ENCODE data around the gene NOP53. TPM values are rescaled to one million over a fixed set of nuclear protein-coding genes. Genes with fewer than 3 reads are reported as not detected.

Gene NOP53
- total and polyA plus RNA-seq, 9 of the 15 experiments (the other 6 are each of a cell fraction or from before 2014, with no cell fraction given), result 6.5 to 274 (median 145) TPM

- TF ChIP-seq ZNF77 (CRISPR knock-in tag; IDR thresholded peaks at IDR 0.05) (no peak), MEIS2 (IDR thresholded peaks at IDR 0.05; ENCODE audit: partially characterized antibody) (peak; percentile 37), BCLAF1 (IDR thresholded peaks at IDR 0.05; ENCODE audit: borderline replicate concordance in 1 of 2, control insufficient read depth in 1 of 2, low read depth in 2 of 2, low read length in 1 of 2) (no peak), TAF7 (tag; IDR thresholded peaks at IDR 0.05) (peak; percentile 95), NFE2 (IDR thresholded peaks at IDR 0.05; ENCODE audit: low read depth) (no peak), MITF (IDR thresholded peaks at IDR 0.05) (no peak), PREB (CRISPR knock-in tag; IDR thresholded peaks at IDR 0.05) (no peak), HSF4 (CRISPR knock-in tag; IDR thresholded peaks at IDR 0.05; ENCODE audit: borderline replicate concordance) (no peak), CREB3 (tag; conservative IDR thresholded peaks at IDR 0.05; ENCODE audit: low read depth) (peak; percentile 80; the same call in 1 of the 2 replicates), MNT (conservative IDR thresholded peaks at IDR 0.05) (peak; percentile 95 to 96), ZNF311 (CRISPR knock-in tag; IDR thresholded peaks at IDR 0.05) (0 out of 2 replicates have a peak, but pooled peaks have one; percentile 37), SIX5 (IDR thresholded peaks at IDR 0.05; ENCODE audit: borderline replicate concordance in 1 of 2, insufficient read depth in 1 of 2, low read depth in 1 of 2, low read length in 2 of 2) (peak; percentile 84 to 92), KAT8 (IDR thresholded peaks at IDR 0.05; ENCODE audit: low read depth) (0 out of 2 replicates have a peak, but pooled peaks have one; percentile 43), SREBF1 (IDR thresholded peaks at IDR 0.05; ENCODE audit: borderline replicate concordance, low read depth, low read length) (no peak), ZNF354B (CRISPR knock-in tag; IDR thresholded peaks at IDR 0.05) (no peak), TOE1 (IDR thresholded peaks at IDR 0.05; ENCODE audit: borderline replicate concordance) (0 out of 2 replicates have a peak, but pooled peaks have one; percentile 62), TOE1 (CRISPR knock-in tag; IDR thresholded peaks at IDR 0.05; ENCODE audit: borderline replicate concordance, low read depth) (no peak)
Observed at GRCh38 chr19:47745010-47745901, at the start of gene NOP53 (continued).
